WTC11 (cell line): ENCODE measurements around the gene WASF3. TPM values are rescaled to one million over a fixed set of nuclear protein-coding genes. Genes with fewer than 3 reads are reported as not detected.
A peak's percentile ranks its signal among the peaks of the same experiment; 100 is the strongest.
"Not testable (repeated sequence)": the region's sequence is repeated elsewhere in the genome, so short reads cannot be mapped to it uniquely, and the experiment has no call there.

Experiments used
- ATAC-seq: fragments of 200-7000 bp; cut with Tn5 transposase; 2 replicates; pipeline ENCODE4 v1.10.0; 2021; ENCODE audit warnings: mild to moderate bottlenecking, moderate library complexity
- CTCF ChIA-PET: fragments of 300-600 bp; sonication (Branson Sonifier 250); formaldehyde crosslinking; loops from one replicate; lab custom pipeline; 2021; ENCODE audit warnings: antibody characterized with exemption; lab: Charles Lee
- POLR2A ChIA-PET: fragments of 350-600 bp; sonication (Branson Sonifier 250); formaldehyde crosslinking; loops from one replicate; lab custom pipeline; 2021; ENCODE audit warnings: antibody characterized with exemption; lab: Charles Lee
- DNase-seq: peaks from one replicate; pipeline ENCODE4 v3.0.0; 2021; ENCODE audit warnings: low spot score
- H3K27ac Mint-ChIP-seq: 2 replicates; pipeline ENCODE4 v1.8.0; 2021; ENCODE audit warnings: mixed read lengths
- H3K27me3 Mint-ChIP-seq: 2 replicates; pipeline ENCODE4 v1.8.0; 2021; ENCODE audit warnings: low read depth, mild to moderate bottlenecking, moderate library complexity, mixed read lengths
- H3K36me3 Mint-ChIP-seq: 2 replicates; pipeline ENCODE4 v1.8.0; 2021; ENCODE audit warnings: mixed read lengths
- H3K4me1 Mint-ChIP-seq: 2 replicates; pipeline ENCODE4 v1.8.0; 2022; ENCODE audit warnings: mixed read lengths
- H3K4me3 Mint-ChIP-seq: 2 replicates; pipeline ENCODE4 v1.8.0; 2021; ENCODE audit warnings: mild to moderate bottlenecking, moderate library complexity, mixed read lengths
- H3K9me3 Mint-ChIP-seq: 2 replicates; pipeline ENCODE4 v1.8.0; 2021; ENCODE audit warnings: mixed read lengths
- ETV6 ChIP-seq: sonication (generic); formaldehyde crosslinking; IDR thresholded peaks from 2 replicates; pipeline ENCODE4 v1.8.1; 2022; ENCODE audit warnings: mild to moderate bottlenecking, missing genetic modification reagents
- FOXJ3 ChIP-seq: sonication (generic); formaldehyde crosslinking; IDR thresholded peaks from 2 replicates; pipeline ENCODE4 v1.9.0; 2021; ENCODE audit warnings: missing genetic modification reagents, mild to moderate bottlenecking, borderline replicate concordance
- HMGXB4 ChIP-seq: sonication (generic); formaldehyde crosslinking; IDR thresholded peaks from 2 replicates; pipeline ENCODE4 v1.8.1; 2023; ENCODE audit warnings: mild to moderate bottlenecking, moderate library complexity, missing genetic modification reagents
- PREB ChIP-seq: sonication (generic); formaldehyde crosslinking; IDR thresholded peaks from 2 replicates; pipeline ENCODE4 v1.8.1; 2022; ENCODE audit warnings: mild to moderate bottlenecking, missing genetic modification reagents, moderate library complexity, borderline replicate concordance
- ZBTB21 ChIP-seq: sonication (generic); formaldehyde crosslinking; IDR thresholded peaks from 2 replicates; pipeline ENCODE4 v1.8.1; 2023; ENCODE audit warnings: mild to moderate bottlenecking, missing genetic modification reagents, borderline replicate concordance
- ZBTB43 ChIP-seq: sonication (generic); formaldehyde crosslinking; IDR thresholded peaks from 2 replicates; pipeline ENCODE4 v1.8.1; 2023; ENCODE audit warnings: mild to moderate bottlenecking, missing genetic modification reagents
- ZNF121 ChIP-seq: sonication (generic); formaldehyde crosslinking; IDR thresholded peaks from 2 replicates; pipeline ENCODE4 v1.8.0; 2023; ENCODE audit warnings: missing genetic modification reagents
- ZNF263 ChIP-seq: sonication (generic); formaldehyde crosslinking; IDR thresholded peaks from 2 replicates; pipeline ENCODE4 v1.8.1; 2022; ENCODE audit warnings: low read depth, mild to moderate bottlenecking, moderate library complexity, missing genetic modification reagents
- ZNF423 ChIP-seq: fragments of 250-450 bp; sonication (Bioruptor Pico); IDR thresholded peaks from 2 replicates; pipeline ENCODE4 v2.1.2; 2022; ENCODE audit warnings: mild to moderate bottlenecking, moderate library complexity
- total RNA-seq: library from RNA; stranded (reverse); gene quantifications from 3 replicates; pipeline ENCODE4 v1.2.3, GENCODE V29; 2021

WASF3 gene
- total RNA-seq, 1 experiment from 2014 or later = 26.8 TPM

GRCh38 chr13:26628706-26629105, 71.2 kb downstream of the WASF3 start:
- peak; percentile 96 for ATAC-seq
- ChIA-PET POLR2A (no interaction called here), CTCF (interaction anchor here (0.6 to 1.9 kb wide), 16 partner anchors 9 to 455 kb away, joined by 3 to 10 read pairs (median 4); no protein-coding TSS in a partner anchor)
- H3K36me3 Mint-ChIP-seq = peaks cover 29% of the 10 kb centered on the region
- peak; percentile 22 for DNase-seq
- no peaks in the 10 kb centered on the region for H3K27me3 Mint-ChIP-seq
- TF ChIP-seq ZBTB43 (CRISPR knock-in tag) = no peak
- TF ChIP-seq HMGXB4 (CRISPR knock-in tag) = no peak
- no peak for TF ChIP-seq PREB (CRISPR knock-in tag)
- peak overlapping the region; percentile 58 for H3K27ac Mint-ChIP-seq
- peaks cover 28% of the 10 kb centered on the region for H3K9me3 Mint-ChIP-seq
- peaks cover 15% of the 10 kb centered on the region for H3K4me1 Mint-ChIP-seq
- no peak overlapping the region for H3K4me3 Mint-ChIP-seq

GRCh38 chr13:26629260-26629825, 71.9 kb downstream of the WASF3 start:
- TF ChIP-seq ZNF121 (CRISPR knock-in tag) = 0 out of 2 replicates have a peak, but pooled peaks have one; percentile 7
- no peak for TF ChIP-seq ZBTB21 (CRISPR knock-in tag)
- ATAC-seq = peak; percentile 72
- ChIA-PET POLR2A (no interaction called here), CTCF (interaction anchor here (0.5 to 1.9 kb wide), 17 partner anchors 9 to 456 kb away, joined by 3 to 10 read pairs (median 4); no protein-coding TSS in a partner anchor)
- H3K9me3 Mint-ChIP-seq = peaks cover 28% of the 10 kb centered on the region
- no peak overlapping the region for H3K27ac Mint-ChIP-seq
- peaks cover 2% of the 10 kb centered on the region; the same call in 1 of the 2 replicates for H3K27me3 Mint-ChIP-seq
- peaks cover 15% of the 10 kb centered on the region for H3K4me1 Mint-ChIP-seq
- H3K4me3 Mint-ChIP-seq = no peak overlapping the region
- peaks cover 28% of the 10 kb centered on the region for H3K36me3 Mint-ChIP-seq
- no peak for DNase-seq

- H3K4me3 Mint-ChIP-seq, DNase-seq, H3K27ac Mint-ChIP-seq, H3K27me3 Mint-ChIP-seq, POLR2A ChIA-PET, CTCF ChIA-PET, ATAC-seq: not testable (repeated sequence)
- Mint-ChIP-seq H3K36me3 (peaks cover 55% of the 10 kb centered on the region), H3K9me3 (peaks cover 61% of the 10 kb centered on the region), H3K4me1 (peaks cover 13% of the 10 kb centered on the region)
Measured at GRCh38 chr13:26635634-26636033, 78.2 kb downstream of the WASF3 start.

- Mint-ChIP-seq H3K4me1 (peaks cover 13% of the 10 kb centered on the region), H3K9me3 (peaks cover 56% of the 10 kb centered on the region), H3K36me3 (peaks cover 55% of the 10 kb centered on the region)
- H3K27ac Mint-ChIP-seq, ATAC-seq, DNase-seq, CTCF ChIA-PET, POLR2A ChIA-PET, H3K4me3 Mint-ChIP-seq, H3K27me3 Mint-ChIP-seq: not testable (repeated sequence)
Measured at GRCh38 chr13:26636073-26636472, 78.6 kb downstream of the WASF3 start.

GRCh38 chr13:26646603-26647002, 89.1 kb downstream of the WASF3 start:
- ChIA-PET POLR2A (no interaction called here), CTCF (no interaction called here)
- peaks cover 34% of the 10 kb centered on the region for H3K4me1 Mint-ChIP-seq
- peak overlapping the region; percentile 82 for H3K27ac Mint-ChIP-seq
- H3K4me3 Mint-ChIP-seq = peak overlapping the region; percentile 39; the same call in 1 of the 2 replicates
- peaks cover 27% of the 10 kb centered on the region for H3K9me3 Mint-ChIP-seq
- no peaks in the 10 kb centered on the region for H3K27me3 Mint-ChIP-seq
- peak; percentile 98 for ATAC-seq
- DNase-seq = no peak
- H3K36me3 Mint-ChIP-seq = peaks cover 38% of the 10 kb centered on the region
- no peak for TF ChIP-seq ZNF263 (CRISPR knock-in tag)
- 0 out of 2 replicates have a peak, but pooled peaks have one; percentile 27 for TF ChIP-seq ETV6 (CRISPR knock-in tag)
- peak; percentile 88 for TF ChIP-seq ZNF423
- no peak for TF ChIP-seq FOXJ3 (CRISPR knock-in tag)
